ENCODE results near the gene DCTPP1.

The DCTPP1 gene

GRCh38 chr16:30445408-30446202 lies 15.8 kb upstream of the DCTPP1 start, which contains the start of gene SEPHS2:
Gene SEPHS2 (minus strand): TSS chr16:30445874. CDS start chr16:30445727, 147 bp downstream.
- H3K4me3 ChIP-seq (ENCODE audit: low read depth, low read length), result peak within 1 kb of the TSS; percentile 96
- DNase-seq (ENCODE audit: low read depth), result peak; percentile 99
- TF ChIP-seq CTCF (IDR thresholded peaks at IDR 0.05; ENCODE audit: control insufficient read depth, extremely low read depth, insufficient read depth), result peak; percentile 54

GRCh38 chr16:30445149-30445407 lies 15.2 kb upstream of the DCTPP1 start:
- no peak for TF ChIP-seq CTCF (IDR thresholded peaks at IDR 0.05; ENCODE audit: control insufficient read depth, extremely low read depth, insufficient read depth)
- peak overlapping the region; percentile 96 for H3K4me3 ChIP-seq (ENCODE audit: low read depth, low read length)

GRCh38 chr16:30444231-30445148 lies 14.7 kb upstream of the DCTPP1 start:
- no peak for DNase-seq (ENCODE audit: low read depth)
- TF ChIP-seq CTCF (IDR thresholded peaks at IDR 0.05; ENCODE audit: control insufficient read depth, extremely low read depth, insufficient read depth), result no peak
- H3K4me3 ChIP-seq (ENCODE audit: low read depth, low read length), result peak overlapping the region; percentile 96

More at GRCh38 chr16:30445149-30445407, 15.2 kb upstream of the DCTPP1 start:
- no peak for DNase-seq (ENCODE audit: low read depth)

GRCh38 chr16:30443631-30444030 lies 13.8 kb upstream of the DCTPP1 start:
- DNase-seq (ENCODE audit: low read depth), result no peak
- H3K4me3 ChIP-seq (ENCODE audit: low read depth, low read length), result no peak overlapping the region
- no peak for TF ChIP-seq CTCF (IDR thresholded peaks at IDR 0.05; ENCODE audit: control insufficient read depth, extremely low read depth, insufficient read depth)

GRCh38 chr16:30439720-30440348 lies 10.0 kb upstream of the DCTPP1 start:
- no peak for TF ChIP-seq CTCF (IDR thresholded peaks at IDR 0.05; ENCODE audit: control insufficient read depth, extremely low read depth, insufficient read depth)
- no peak overlapping the region for H3K4me3 ChIP-seq (ENCODE audit: low read depth, low read length)
- DNase-seq (ENCODE audit: low read depth), result no peak

GRCh38 chr16:30438835-30439234 lies 9.0 kb upstream of the DCTPP1 start:
- TF ChIP-seq CTCF (IDR thresholded peaks at IDR 0.05; ENCODE audit: control insufficient read depth, extremely low read depth, insufficient read depth), result no peak
- no peak for DNase-seq (ENCODE audit: low read depth)
- H3K4me3 ChIP-seq (ENCODE audit: low read depth, low read length), result no peak overlapping the region

All from LNCaP clone FGC (cell line).